Endodermal cell (in vitro differentiated cells): Measurements from ENCODE around the gene ACOT12. TPM values are rescaled to one million over a fixed set of nuclear protein-coding genes. Genes with fewer than 3 reads are reported as not detected.

Source experiments
- DNase-seq: peaks from one replicate; pipeline ENCODE4 v3.0.0-alpha.2; 2017
- H3K27ac ChIP-seq: 2 replicates; pipeline ENCODE4 v1.5.1; 2013; ENCODE audit warnings: mild to moderate bottlenecking, low read depth, low read length, moderate library complexity
- H3K27me3 ChIP-seq: 2 replicates; pipeline ENCODE4 v1.6.1; 2013; ENCODE audit warnings: mild to moderate bottlenecking, low read length, moderate library complexity; ENCODE audit not compliant: insufficient read depth, control insufficient read depth, poor library complexity, severe bottlenecking
- H3K36me3 ChIP-seq: 2 replicates; pipeline ENCODE4 v1.7.0; 2013; ENCODE audit warnings: mild to moderate bottlenecking, low read length, moderate library complexity; ENCODE audit not compliant: control insufficient read depth, insufficient read depth
- H3K4me1 ChIP-seq: one replicate; pipeline ENCODE4 v1.7.0; 2013; ENCODE audit warnings: low read length; ENCODE audit not compliant: control insufficient read depth, insufficient read depth
- H3K4me3 ChIP-seq: 2 replicates; pipeline ENCODE4 v1.5.1; 2013; ENCODE audit warnings: mild to moderate bottlenecking, low read length, moderate library complexity
- H3K9ac ChIP-seq: 2 replicates; pipeline ENCODE4 v1.6.1; 2013; ENCODE audit warnings: mild to moderate bottlenecking, low read length, moderate library complexity; ENCODE audit not compliant: poor library complexity, severe bottlenecking; ENCODE audit errors: extremely low read depth
- H3K9me3 ChIP-seq: 2 replicates; pipeline ENCODE4 v1.6.1; 2013; ENCODE audit warnings: mild to moderate bottlenecking, low read length, moderate library complexity; ENCODE audit not compliant: control insufficient read depth
- H3K27ac Mint-ChIP-seq: 2 replicates; pipeline ENCODE4 v1.8.0; 2020; ENCODE audit warnings: mixed read lengths
- H3K27me3 Mint-ChIP-seq: 2 replicates; pipeline ENCODE4 v1.8.0; 2021; ENCODE audit warnings: mild to moderate bottlenecking, mixed read lengths; ENCODE audit not compliant: insufficient read depth
- H3K36me3 Mint-ChIP-seq: 2 replicates; pipeline ENCODE4 v1.8.0; 2020; ENCODE audit warnings: low read depth, mixed read lengths
- H3K4me1 Mint-ChIP-seq: 2 replicates; pipeline ENCODE4 v1.8.0; 2020; ENCODE audit warnings: mixed read lengths
- H3K4me3 Mint-ChIP-seq: 2 replicates; pipeline ENCODE4 v1.8.0; 2020; ENCODE audit warnings: mild to moderate bottlenecking, moderate library complexity, mixed read lengths
- H3K9me3 Mint-ChIP-seq: 2 replicates; pipeline ENCODE4 v1.8.0; 2020; ENCODE audit warnings: mild to moderate bottlenecking, mixed read lengths
- CTCF ChIP-seq: fragments of 200-600 bp; sonication (generic); conservative IDR thresholded peaks from 2 replicates; pipeline ENCODE4 v1.5.0; 2021; ENCODE audit warnings: antibody characterized with exemption, mild to moderate bottlenecking
- WGBS, 2 experiments: methylation state at CpG; one replicate each; pipeline versions ENCODE4 v1.1.5 to v1.1.7; 2013; ENCODE audit warnings: missing lambda C conversion rate in 2 of 2, mixed read lengths in 1 of 2; ENCODE audit not compliant: insufficient coverage in 1 of 2, insufficient read length in 1 of 2; 5-methylcytosine and 5-hydroxymethylcytosine counted together
- total RNA-seq, 2 donors: library from RNA; stranded (reverse); fragmentation: NEBNext Ultra II Directional in 1 of 2; extraction: Animal tissue kit (Norgen Biotek cat#: 25700) in 1 of 2; gene quantifications; 2 replicates in 1 of 2; 3 replicates in 1 of 2; pipeline ENCODE4 v1.2.1, GENCODE V29; 2021

ACOT12 gene
- total RNA-seq, 2 donors from 2014 or later, result 0.42 TPM; not detected in 1

DNA sequence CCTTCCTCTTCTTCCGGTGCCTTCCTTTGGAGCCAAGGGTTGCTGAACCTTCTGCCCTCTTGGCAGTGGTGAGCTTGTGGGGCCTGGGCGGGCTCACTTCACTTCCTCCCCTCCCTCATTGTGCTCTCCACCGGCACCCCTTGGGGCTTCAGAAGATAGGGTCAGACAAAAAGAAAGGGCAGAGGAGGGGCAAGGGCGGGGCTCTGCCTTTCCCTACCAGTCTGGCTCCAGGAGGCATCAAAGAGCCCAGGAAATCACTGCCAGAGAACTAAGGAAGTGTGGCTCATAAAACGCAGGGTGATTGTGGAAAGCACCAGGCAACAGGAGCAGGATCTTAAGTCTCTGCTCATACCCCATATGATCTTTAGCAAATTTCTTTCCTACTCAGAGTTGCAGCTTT lies 34.8 kb downstream of the ACOT12 start:
- Histone ChIP-seq H3K27me3 (no peaks in the 10 kb centered on the region), H3K27ac (no peak overlapping the region), H3K9ac (no peak overlapping the region), H3K4me1 (no peaks in the 10 kb centered on the region), H3K4me3 (no peak overlapping the region), H3K36me3 (no peaks in the 10 kb centered on the region), H3K9me3 (no peaks in the 10 kb centered on the region)
- Mint-ChIP-seq H3K27ac (no peak overlapping the region), H3K4me1 (peaks cover 6% of the 10 kb centered on the region), H3K4me3 (no peak overlapping the region), H3K36me3 (no peaks in the 10 kb centered on the region), H3K9me3 (no peaks in the 10 kb centered on the region), H3K27me3 (peaks cover 1% of the 10 kb centered on the region)
- no peak for TF ChIP-seq CTCF
- DNase-seq, result peak; percentile 70
- WGBS, 2 experiments, result 45 to 52% methylated on average over 3 to 5 of the region's 5 CpGs

DNA sequence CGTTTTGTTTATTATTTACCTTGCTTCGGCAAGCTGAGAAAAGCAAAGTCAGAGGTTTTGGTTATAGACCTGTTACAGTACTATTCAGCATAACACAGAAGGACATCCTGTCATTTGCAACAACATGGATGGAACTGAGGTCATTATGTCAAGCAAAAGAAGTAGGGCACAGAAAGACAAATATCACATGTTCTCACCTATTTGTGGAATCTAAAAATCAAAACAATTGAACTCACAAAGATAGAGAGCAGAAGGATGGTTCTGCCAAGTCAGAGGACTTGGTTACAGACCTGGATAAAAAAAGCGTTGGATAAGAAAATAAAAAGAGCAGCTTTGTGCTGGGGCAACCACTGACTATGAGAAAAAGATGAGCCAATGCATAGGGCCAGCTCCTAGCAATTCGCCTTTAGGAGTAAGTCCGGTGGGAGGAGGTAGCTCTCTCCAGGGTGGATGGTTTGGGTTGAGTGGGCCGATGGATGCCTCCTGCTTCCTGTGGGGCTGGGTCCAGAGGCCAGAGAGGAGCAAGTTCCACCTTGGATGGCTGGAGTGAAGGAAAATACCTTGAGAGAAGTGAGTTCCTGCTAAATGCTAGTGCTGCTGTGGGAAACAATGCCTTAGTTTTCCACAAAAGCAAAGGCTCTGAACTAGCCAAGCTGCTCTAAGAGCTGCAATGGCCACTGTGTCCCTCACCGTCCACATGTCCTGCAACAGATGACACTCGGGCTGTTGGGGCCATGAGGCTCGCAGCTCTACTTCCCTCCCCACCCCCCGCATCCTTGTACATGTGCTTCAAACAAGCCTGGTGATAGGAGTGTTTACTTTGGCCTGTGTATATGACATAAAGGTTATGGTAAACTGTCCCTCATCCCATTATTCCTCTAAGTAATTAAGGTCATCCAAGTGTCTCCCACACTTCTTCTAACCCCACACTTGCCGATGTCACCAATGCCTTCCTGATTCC lies 38.4 kb downstream of the ACOT12 start:
- H3K4me3 Mint-ChIP-seq, result no peak overlapping the region
- no peak for TF ChIP-seq CTCF
- H3K9ac ChIP-seq, result no peak overlapping the region
- no peaks in the 10 kb centered on the region for H3K9me3 ChIP-seq
- H3K27ac Mint-ChIP-seq, result no peak overlapping the region
- 93 to 94% methylated on average over 6 to 10 of the region's 11 CpGs for WGBS, 2 experiments
- no peaks in the 10 kb centered on the region for H3K4me1 ChIP-seq
- peaks cover 9% of the 10 kb centered on the region for H3K4me1 Mint-ChIP-seq
- no peaks in the 10 kb centered on the region for H3K9me3 Mint-ChIP-seq
- no peak for DNase-seq
- H3K36me3 Mint-ChIP-seq, result no peaks in the 10 kb centered on the region
- H3K27me3 ChIP-seq, result no peaks in the 10 kb centered on the region
- H3K27me3 Mint-ChIP-seq, result no peaks in the 10 kb centered on the region
- no peak overlapping the region for H3K27ac ChIP-seq
- H3K36me3 ChIP-seq, result no peaks in the 10 kb centered on the region
- no peak overlapping the region for H3K4me3 ChIP-seq

GRCh38 chr5:81354093-81354492 lies 39.8 kb downstream of the ACOT12 start:
- H3K4me1 Mint-ChIP-seq, result peaks cover 12% of the 10 kb centered on the region
- no peak for TF ChIP-seq CTCF

More at GRCh38 chr5:81354093-81354492, 39.8 kb downstream of the ACOT12 start:
- WGBS, 2 experiments, result 88 to 92% methylated on average over 1 to 2 of the region's 2 CpGs
- no peaks in the 10 kb centered on the region for H3K4me1 ChIP-seq
- H3K9me3 ChIP-seq, result no peaks in the 10 kb centered on the region
- Mint-ChIP-seq H3K27me3 (no peaks in the 10 kb centered on the region), H3K9me3 (no peaks in the 10 kb centered on the region), H3K4me3 (no peak overlapping the region), H3K27ac (no peak overlapping the region), H3K36me3 (no peaks in the 10 kb centered on the region)
- DNase-seq, result no peak
- H3K27ac ChIP-seq, result no peak overlapping the region
- no peaks in the 10 kb centered on the region for H3K27me3 ChIP-seq
- H3K9ac ChIP-seq, result no peak overlapping the region
- no peaks in the 10 kb centered on the region for H3K36me3 ChIP-seq
- no peak overlapping the region for H3K4me3 ChIP-seq
